BJ (cell line): ENCODE results near the gene CHL1. TPM values are rescaled to one million over a fixed set of nuclear protein-coding genes. Genes with fewer than 3 reads are reported as not detected.

Experiments
- CTCF ChIA-PET: fragments of 350-600 bp; formaldehyde crosslinking; extraction: SDS; loops from one replicate; lab custom pipeline; 2021; ENCODE audit warnings: antibody characterized with exemption, inconsistent platforms; lab: Yijun Ruan, JAX
- POLR2A ChIA-PET: fragments of 300-600 bp; sonication (Branson Sonifier 250); formaldehyde crosslinking; extraction: SDS; loops from one replicate; lab custom pipeline; 2021; ENCODE audit warnings: antibody characterized with exemption; lab: Charles Lee
- DNase-seq: peaks from one replicate; pipeline ENCODE4 v3.0.0-alpha.2; 2011; ENCODE audit warnings: low read depth
- H3K27me3 ChIP-seq: 2 replicates; pipeline ENCODE4 v1.6.0; 2011; ENCODE audit warnings: low read length; ENCODE audit not compliant: control insufficient read depth, insufficient read depth
- H3K36me3 ChIP-seq: 2 replicates; pipeline ENCODE4 v1.5.1; 2011; ENCODE audit warnings: low read length; ENCODE audit not compliant: control insufficient read depth, insufficient read depth
- H3K4me3 ChIP-seq: 2 replicates; pipeline ENCODE4 v1.5.1; 2011; ENCODE audit warnings: low read depth, mild to moderate bottlenecking, control low read depth, low read length
- polyA plus RNA-seq: library from polyadenylated mRNA; depleted of rRNA; stranded (reverse); fragments of >200 nt; gene quantifications from 2 replicates; pipeline ENCODE4 v1.2.3, GENCODE V29; 2011
- TF ChIP-seq, protein P1 (sequence below): IDR thresholded peaks from 2 replicates; pipeline ENCODE4 v1.5.1; 2011; ENCODE audit warnings: low read depth, mild to moderate bottlenecking, control low read depth, inconsistent platforms, low read length, moderate library complexity; ENCODE audit not compliant: insufficient read depth

CHL1 gene
- polyA plus RNA-seq, 1 experiment = not detected

DNA sequence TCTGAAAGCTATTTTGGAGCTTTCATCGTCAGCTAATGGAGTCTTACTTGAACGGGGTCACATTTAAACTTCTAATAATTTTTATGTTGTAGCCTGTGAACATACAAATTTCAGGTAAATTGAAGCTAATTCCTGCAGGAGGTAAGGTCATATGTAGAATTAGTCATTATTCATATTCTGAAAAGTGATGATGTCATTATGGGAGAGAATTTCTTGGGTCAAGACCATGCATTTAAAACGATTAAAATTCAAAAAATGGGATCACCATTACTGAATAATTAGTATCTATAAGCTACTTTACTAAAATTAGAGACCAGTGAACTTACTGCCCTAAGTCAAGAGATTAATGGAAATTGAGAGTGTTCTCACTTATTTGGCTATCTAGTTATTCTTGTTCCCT lies 120.4 kb downstream of the CHL1 start:
- no peak overlapping the region for H3K4me3 ChIP-seq
- CTCF ChIA-PET = no interaction called here
- no peaks in the 10 kb centered on the region for H3K36me3 ChIP-seq
- DNase-seq = no peak
- H3K27me3 ChIP-seq = no peaks in the 10 kb centered on the region
- POLR2A ChIA-PET = no interaction called here
- TF ChIP-seq, protein P1, sequence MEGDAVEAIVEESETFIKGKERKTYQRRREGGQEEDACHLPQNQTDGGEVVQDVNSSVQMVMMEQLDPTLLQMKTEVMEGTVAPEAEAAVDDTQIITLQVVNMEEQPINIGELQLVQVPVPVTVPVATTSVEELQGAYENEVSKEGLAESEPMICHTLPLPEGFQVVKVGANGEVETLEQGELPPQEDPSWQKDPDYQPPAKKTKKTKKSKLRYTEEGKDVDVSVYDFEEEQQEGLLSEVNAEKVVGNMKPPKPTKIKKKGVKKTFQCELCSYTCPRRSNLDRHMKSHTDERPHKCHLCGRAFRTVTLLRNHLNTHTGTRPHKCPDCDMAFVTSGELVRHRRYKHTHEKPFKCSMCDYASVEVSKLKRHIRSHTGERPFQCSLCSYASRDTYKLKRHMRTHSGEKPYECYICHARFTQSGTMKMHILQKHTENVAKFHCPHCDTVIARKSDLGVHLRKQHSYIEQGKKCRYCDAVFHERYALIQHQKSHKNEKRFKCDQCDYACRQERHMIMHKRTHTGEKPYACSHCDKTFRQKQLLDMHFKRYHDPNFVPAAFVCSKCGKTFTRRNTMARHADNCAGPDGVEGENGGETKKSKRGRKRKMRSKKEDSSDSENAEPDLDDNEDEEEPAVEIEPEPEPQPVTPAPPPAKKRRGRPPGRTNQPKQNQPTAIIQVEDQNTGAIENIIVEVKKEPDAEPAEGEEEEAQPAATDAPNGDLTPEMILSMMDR = no peak

DNA sequence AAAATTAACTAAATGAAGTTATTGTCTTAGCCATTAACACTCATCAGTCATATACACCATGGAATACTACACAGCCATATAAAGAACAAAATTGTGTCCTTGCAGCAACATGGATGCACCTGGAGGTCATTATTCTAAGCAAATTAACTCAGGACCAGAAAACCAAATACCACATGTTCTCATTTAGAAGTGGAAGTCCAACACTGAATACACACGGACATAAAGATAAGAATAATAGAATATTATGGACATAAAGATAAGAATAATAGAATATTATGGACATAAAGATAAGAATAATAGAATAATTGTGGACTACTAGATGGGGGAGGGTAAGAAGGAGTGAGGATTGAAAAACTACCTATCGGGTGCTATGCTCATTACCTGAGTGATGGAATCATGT lies 122.3 kb downstream of the CHL1 start:
- Histone ChIP-seq H3K4me3 (no peak overlapping the region), H3K27me3 (no peaks in the 10 kb centered on the region), H3K36me3 (no peaks in the 10 kb centered on the region)
- POLR2A ChIA-PET = no interaction called here
- TF ChIP-seq, protein P1 = no peak
- no peak for DNase-seq
- CTCF ChIA-PET = no interaction called here

DNA sequence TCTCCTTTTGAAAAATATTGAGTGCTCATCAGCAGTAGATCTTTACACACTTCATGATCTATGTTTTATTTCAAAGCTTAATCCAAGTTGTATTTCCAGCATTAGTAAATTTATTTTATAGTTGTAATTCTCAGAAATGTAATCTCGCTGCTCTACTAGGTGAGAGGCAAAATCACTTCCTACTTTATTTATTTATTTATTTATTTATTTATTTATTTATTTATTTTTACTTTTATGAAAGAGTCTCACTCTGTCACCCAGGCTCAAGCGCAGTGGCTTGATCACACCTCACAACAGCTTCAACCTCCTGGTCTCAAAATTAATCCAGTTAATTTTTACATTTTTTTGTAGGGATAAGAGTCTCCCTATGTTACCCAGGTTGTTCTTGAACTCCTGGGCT lies 127.9 kb downstream of the CHL1 start:
- Histone ChIP-seq H3K36me3 (no peaks in the 10 kb centered on the region), H3K4me3 (no peak overlapping the region), H3K27me3 (no peaks in the 10 kb centered on the region)
- ChIA-PET CTCF (interaction anchor here (0.6 kb wide), 1 partner anchor 164 kb away, joined by 3 read pairs; no protein-coding TSS in a partner anchor), POLR2A (no interaction called here)
- no peak for DNase-seq
- TF ChIP-seq, protein P1 = no peak

DNA sequence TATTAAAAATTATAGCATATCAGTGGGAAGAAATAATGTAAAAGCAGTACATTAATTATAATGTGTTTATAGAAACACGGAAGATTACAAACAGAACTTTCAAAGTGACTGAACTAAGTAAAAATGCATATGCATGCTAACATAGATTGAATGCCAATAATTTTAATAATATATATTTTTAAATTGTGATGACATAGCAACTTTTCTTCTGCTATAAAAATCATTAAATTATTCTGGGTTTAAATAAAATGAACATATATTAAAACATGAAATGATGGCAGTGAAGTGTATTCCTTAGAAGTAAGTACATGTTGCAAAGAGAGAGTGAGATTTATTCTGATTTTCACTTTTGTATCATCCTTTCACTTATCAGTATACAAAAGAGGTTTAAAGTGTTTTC lies 128.9 kb downstream of the CHL1 start:
- TF ChIP-seq, protein P1 = no peak
- no peak for DNase-seq
- ChIA-PET CTCF (no interaction called here), POLR2A (no interaction called here)
- Histone ChIP-seq H3K27me3 (no peaks in the 10 kb centered on the region), H3K4me3 (no peak overlapping the region), H3K36me3 (no peaks in the 10 kb centered on the region)

DNA sequence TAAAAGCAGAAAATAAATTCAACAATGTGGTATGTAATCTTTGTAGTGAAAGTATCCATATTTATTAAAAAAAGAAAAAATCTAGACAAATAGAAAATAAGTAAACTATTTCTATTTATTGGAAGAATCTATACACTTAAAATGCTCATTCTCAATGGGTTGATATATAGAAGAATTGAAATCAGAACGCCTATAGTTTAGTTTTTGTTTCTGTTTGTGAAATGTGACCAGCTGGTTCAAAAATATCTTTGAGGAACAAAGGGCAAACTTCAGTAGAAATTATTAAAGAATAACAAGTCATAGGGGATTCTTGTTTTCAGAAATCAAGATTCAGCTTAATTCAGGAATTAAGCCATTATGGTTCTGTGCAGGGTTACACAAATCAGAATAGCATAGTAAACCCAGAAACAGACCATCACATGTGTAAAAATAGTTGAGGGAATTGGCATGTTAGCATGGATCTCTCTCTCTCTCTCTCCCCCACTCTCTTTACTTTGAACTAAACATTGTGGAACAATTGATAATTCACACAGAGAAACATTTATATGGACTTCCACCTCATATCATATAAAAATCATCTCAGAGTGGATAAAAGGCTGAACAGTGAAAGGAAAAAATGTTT lies 134.0 kb downstream of the CHL1 start:
- ChIA-PET CTCF (no interaction called here), POLR2A (no interaction called here)
- DNase-seq = no peak
- H3K4me3 ChIP-seq = no peak overlapping the region
- no peaks in the 10 kb centered on the region for H3K36me3 ChIP-seq
- TF ChIP-seq, protein P1 = no peak
- H3K27me3 ChIP-seq = no peaks in the 10 kb centered on the region
